ENCODE measurements around the gene TMEM150B. TPM values are rescaled to one million over a fixed set of nuclear protein-coding genes. Genes with fewer than 3 reads are reported as not detected.
A peak's percentile ranks its signal among the peaks of the same experiment; 100 is the strongest.

The TMEM150B gene
- total and polyA plus RNA-seq, 9 of the 15 experiments (the other 6 are each of a cell fraction or from before 2014, with no cell fraction given) = 0.47 to 1.3 (median 0.74) TPM; not detected in 2

DNA sequence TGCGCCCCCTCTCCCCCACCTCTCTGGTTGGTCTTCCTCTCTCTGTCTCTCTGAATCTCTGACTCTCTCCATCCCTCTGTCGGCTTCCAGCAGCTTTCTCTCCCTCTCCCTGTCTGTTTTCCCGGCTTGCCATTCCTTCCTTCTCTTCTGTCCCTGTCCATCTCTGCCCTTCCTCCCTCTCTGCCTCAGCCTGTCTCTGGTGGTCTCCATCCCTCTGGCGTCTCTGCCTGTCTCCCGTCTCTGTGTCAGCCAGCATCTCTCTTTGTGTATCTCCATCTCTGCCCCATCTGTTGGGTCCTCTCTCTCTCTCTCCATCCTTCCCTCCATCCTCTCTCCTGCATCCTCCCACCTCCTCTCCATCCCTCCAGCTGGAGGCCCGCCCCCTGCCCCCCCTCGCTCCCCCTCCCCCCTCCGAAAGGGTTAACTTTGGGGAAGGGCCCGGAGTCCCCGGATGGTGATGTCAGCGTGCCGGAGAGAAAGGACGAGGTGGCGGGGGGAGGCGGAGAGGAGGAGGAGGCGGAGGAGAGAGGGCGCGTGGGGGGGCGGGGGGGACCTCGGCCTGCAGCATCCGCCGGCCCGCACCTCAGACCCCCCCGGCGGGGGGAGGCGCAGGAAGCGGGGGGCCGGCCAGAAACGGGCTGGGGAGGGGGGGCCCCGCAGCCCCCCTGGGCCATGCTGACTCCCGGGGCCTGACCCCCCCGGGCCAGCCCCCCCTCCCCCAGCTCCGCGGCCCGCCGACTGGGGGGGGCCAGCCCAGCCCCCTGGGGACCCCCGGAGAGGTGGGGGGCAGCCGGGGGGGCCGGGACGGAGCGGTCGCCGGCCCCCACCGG is 41.4 kb downstream of the TMEM150B start, which contains the start of gene BRSK1 (continued):
- TF ChIP-seq ZBED1 (IDR thresholded peaks at IDR 0.05) (no peak), ARHGAP35 (IDR thresholded peaks at IDR 0.05; ENCODE audit: partially characterized antibody) (no peak), ZNF140 (CRISPR knock-in tag; IDR thresholded peaks at IDR 0.05) (no peak), POLR2G (IDR thresholded peaks at IDR 0.05; ENCODE audit: low read depth, low read length) (no peak), ZNF717 (CRISPR knock-in tag; IDR thresholded peaks at IDR 0.05) (no peak), PHF20 (IDR thresholded peaks at IDR 0.05; ENCODE audit: partially characterized antibody) (no peak), HMG20B (CRISPR knock-in tag; IDR thresholded peaks at IDR 0.05) (no peak), SMARCC2 (IDR thresholded peaks at IDR 0.05; ENCODE audit: low read depth) (no peak), ZNF507 (tag; conservative IDR thresholded peaks at IDR 0.05) (no peak), CBX3 (IDR thresholded peaks at IDR 0.05; ENCODE audit: borderline replicate concordance in 1 of 2, low read length in 2 of 2) (no peak), MCM3 (IDR thresholded peaks at IDR 0.05) (no peak), SAP30 (IDR thresholded peaks at IDR 0.05; ENCODE audit: borderline replicate concordance, insufficient read depth, low read depth, low read length, poor library complexity, severe bottlenecking) (no peak), DMBX1 (CRISPR knock-in tag; IDR thresholded peaks at IDR 0.05; ENCODE audit: borderline replicate concordance) (no peak), WHSC1 (IDR thresholded peaks at IDR 0.05; ENCODE audit: low read length) (no peak), NFE2 (IDR thresholded peaks at IDR 0.05; ENCODE audit: low read depth) (no peak), MCM2 (IDR thresholded peaks at IDR 0.05; ENCODE audit: low read depth) (no peak), SMARCA5 (IDR thresholded peaks at IDR 0.05) (0 out of 2 replicates have a peak, but pooled peaks have one; percentile 58), ELF2 (CRISPR knock-in tag; IDR thresholded peaks at IDR 0.05) (no peak)
- TF ChIP-seq, protein P1, sequence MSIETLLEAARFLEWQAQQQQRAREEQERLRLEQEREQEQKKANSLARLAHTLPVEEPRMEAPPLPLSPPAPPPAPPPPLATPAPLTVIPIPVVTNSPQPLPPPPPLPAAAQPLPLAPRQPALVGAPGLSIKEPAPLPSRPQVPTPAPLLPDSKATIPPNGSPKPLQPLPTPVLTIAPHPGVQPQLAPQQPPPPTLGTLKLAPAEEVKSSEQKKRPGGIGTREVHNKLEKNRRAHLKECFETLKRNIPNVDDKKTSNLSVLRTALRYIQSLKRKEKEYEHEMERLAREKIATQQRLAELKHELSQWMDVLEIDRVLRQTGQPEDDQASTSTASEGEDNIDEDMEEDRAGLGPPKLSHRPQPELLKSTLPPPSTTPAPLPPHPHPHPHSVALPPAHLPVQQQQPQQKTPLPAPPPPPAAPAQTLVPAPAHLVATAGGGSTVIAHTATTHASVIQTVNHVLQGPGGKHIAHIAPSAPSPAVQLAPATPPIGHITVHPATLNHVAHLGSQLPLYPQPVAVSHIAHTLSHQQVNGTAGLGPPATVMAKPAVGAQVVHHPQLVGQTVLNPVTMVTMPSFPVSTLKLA (conservative IDR thresholded peaks at IDR 0.05) = no peak
- TF ChIP-seq, protein P2, sequence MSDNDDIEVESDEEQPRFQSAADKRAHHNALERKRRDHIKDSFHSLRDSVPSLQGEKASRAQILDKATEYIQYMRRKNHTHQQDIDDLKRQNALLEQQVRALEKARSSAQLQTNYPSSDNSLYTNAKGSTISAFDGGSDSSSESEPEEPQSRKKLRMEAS (CRISPR knock-in tag; IDR thresholded peaks at IDR 0.05) = peak; percentile 35; the same call in 1 of the 2 replicates
- TF ChIP-seq, protein P3, sequence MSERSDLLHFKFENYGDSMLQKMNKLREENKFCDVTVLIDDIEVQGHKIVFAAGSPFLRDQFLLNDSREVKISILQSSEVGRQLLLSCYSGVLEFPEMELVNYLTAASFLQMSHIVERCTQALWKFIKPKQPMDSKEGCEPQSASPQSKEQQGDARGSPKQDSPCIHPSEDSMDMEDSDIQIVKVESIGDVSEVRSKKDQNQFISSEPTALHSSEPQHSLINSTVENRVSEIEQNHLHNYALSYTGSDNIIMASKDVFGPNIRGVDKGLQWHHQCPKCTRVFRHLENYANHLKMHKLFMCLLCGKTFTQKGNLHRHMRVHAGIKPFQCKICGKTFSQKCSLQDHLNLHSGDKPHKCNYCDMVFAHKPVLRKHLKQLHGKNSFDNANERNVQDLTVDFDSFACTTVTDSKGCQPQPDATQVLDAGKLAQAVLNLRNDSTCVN (CRISPR knock-in tag; IDR thresholded peaks at IDR 0.05) = no peak
- TF ChIP-seq, protein P4, sequence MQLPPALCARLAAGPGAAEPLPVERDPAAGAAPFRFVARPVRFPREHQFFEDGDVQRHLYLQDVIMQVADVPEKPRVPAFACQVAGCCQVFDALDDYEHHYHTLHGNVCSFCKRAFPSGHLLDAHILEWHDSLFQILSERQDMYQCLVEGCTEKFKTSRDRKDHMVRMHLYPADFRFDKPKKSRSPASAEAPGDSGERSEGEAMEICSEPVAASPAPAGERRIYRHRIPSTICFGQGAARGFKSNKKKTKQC (CRISPR knock-in tag; IDR thresholded peaks at IDR 0.05) = no peak

Measured in K562 (cell line).